Osteoblast (primary cell): ENCODE measurements around the gene DUXB. TPM values are rescaled to one million over a fixed set of nuclear protein-coding genes. Genes with fewer than 3 reads are reported as not detected.

ENCODE experiments used
- DNase-seq: peaks from one replicate; pipeline ENCODE4 v3.0.0; 2011; ENCODE audit warnings: low spot score, mixed read lengths; ENCODE audit not compliant: insufficient read length; ENCODE audit errors: missing footprints
- H2AFZ ChIP-seq: 2 replicates; pipeline ENCODE4 v1.6.0; 2011; ENCODE audit warnings: mild to moderate bottlenecking, low read length
- H3K27ac ChIP-seq: 2 replicates; pipeline ENCODE4 v1.5.1; 2011; ENCODE audit warnings: mild to moderate bottlenecking, low read depth, low read length, moderate library complexity
- H3K27me3 ChIP-seq: 2 replicates; pipeline ENCODE4 v1.6.0; 2012; ENCODE audit warnings: mild to moderate bottlenecking, control low read depth, inconsistent platforms, low read length, moderate library complexity; ENCODE audit not compliant: insufficient read depth
- H3K36me3 ChIP-seq: 2 replicates; pipeline ENCODE4 v1.5.1; 2011; ENCODE audit warnings: mild to moderate bottlenecking, low read length, control low read depth, moderate library complexity; ENCODE audit not compliant: insufficient read depth
- H3K4me1 ChIP-seq: 2 replicates; pipeline ENCODE4 v1.5.1; 2011; ENCODE audit warnings: mild to moderate bottlenecking, low read length, control low read depth, moderate library complexity; ENCODE audit not compliant: insufficient read depth
- H3K4me2 ChIP-seq: 2 replicates; pipeline ENCODE4 v1.6.0; 2011; ENCODE audit warnings: mild to moderate bottlenecking, low read length; ENCODE audit not compliant: insufficient read depth
- H3K4me3 ChIP-seq: fragments of 200-600 bp; sonication (generic); 3 replicates; pipeline ENCODE4 v1.5.1; 2012; ENCODE audit warnings: mild to moderate bottlenecking, low read length, inconsistent platforms; ENCODE audit not compliant: insufficient read depth
- H3K79me2 ChIP-seq: 2 replicates; pipeline ENCODE4 v1.6.0; 2012; ENCODE audit warnings: mild to moderate bottlenecking, low read length, control low read depth, inconsistent platforms; ENCODE audit not compliant: insufficient read depth
- H3K9me3 ChIP-seq: 2 replicates; pipeline ENCODE4 v1.5.1; 2011; ENCODE audit warnings: low read depth, low read length, control low read depth
- H4K20me1 ChIP-seq: 2 replicates; pipeline ENCODE4 v1.6.0; 2012; ENCODE audit warnings: mild to moderate bottlenecking, low read length, control low read depth; ENCODE audit not compliant: insufficient read depth
- total RNA-seq: library from RNA; depleted of rRNA; stranded (reverse); fragments of >200 nt; gene quantifications from 2 replicates; pipeline ENCODE4 v1.2.3, GENCODE V29; 2012
- TF ChIP-seq, protein P1 (sequence below): IDR thresholded peaks from 2 replicates; pipeline ENCODE4 v1.5.1; 2011; ENCODE audit warnings: mild to moderate bottlenecking, low read depth, low read length, moderate library complexity; ENCODE audit errors: extremely low read depth

The DUXB gene
- total RNA-seq, 1 donor, result not detected

DNA sequence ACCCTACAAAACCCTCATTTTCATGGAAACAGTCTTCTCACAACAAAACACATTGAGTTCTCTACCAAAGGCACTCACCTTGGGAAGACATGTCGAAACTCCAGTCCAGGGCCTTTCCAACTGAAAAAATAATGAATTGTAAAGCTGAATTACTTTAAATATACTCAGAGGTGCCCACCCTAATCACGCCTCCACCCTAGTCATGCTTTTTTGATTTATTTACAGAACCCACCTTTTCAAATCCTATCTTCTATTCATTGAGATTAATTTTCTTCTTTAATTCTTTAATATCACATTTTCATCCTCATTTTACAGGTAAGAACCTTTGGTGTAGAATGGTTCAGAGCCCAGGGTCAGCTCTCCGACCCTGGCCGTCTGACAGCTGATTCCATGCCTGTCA, 24.4 kb downstream of the DUXB start, which contains the start of gene CPHXL2:
Gene CPHXL2 (minus strand): TSS at position 101 of the 400 bp plus-strand sequence. CDS start 10 bp downstream, at position 91.
- Histone ChIP-seq H3K4me2 (no peak within 1 kb of the TSS), H3K79me2 (no peaks in the 10 kb centered on the region), H2AFZ (no peak within 1 kb of the TSS), H3K36me3 (no peaks in the 10 kb centered on the region), H3K4me3 (no peak within 1 kb of the TSS), H3K9me3 (no peaks in the 10 kb centered on the region), H3K27me3 (no peaks in the 10 kb centered on the region), H4K20me1 (no peaks in the 10 kb centered on the region), H3K4me1 (no peaks in the 10 kb centered on the region), H3K27ac (no peak within 1 kb of the TSS)
- no peak for DNase-seq
- TF ChIP-seq, protein P1, sequence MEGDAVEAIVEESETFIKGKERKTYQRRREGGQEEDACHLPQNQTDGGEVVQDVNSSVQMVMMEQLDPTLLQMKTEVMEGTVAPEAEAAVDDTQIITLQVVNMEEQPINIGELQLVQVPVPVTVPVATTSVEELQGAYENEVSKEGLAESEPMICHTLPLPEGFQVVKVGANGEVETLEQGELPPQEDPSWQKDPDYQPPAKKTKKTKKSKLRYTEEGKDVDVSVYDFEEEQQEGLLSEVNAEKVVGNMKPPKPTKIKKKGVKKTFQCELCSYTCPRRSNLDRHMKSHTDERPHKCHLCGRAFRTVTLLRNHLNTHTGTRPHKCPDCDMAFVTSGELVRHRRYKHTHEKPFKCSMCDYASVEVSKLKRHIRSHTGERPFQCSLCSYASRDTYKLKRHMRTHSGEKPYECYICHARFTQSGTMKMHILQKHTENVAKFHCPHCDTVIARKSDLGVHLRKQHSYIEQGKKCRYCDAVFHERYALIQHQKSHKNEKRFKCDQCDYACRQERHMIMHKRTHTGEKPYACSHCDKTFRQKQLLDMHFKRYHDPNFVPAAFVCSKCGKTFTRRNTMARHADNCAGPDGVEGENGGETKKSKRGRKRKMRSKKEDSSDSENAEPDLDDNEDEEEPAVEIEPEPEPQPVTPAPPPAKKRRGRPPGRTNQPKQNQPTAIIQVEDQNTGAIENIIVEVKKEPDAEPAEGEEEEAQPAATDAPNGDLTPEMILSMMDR, result no peak

DNA sequence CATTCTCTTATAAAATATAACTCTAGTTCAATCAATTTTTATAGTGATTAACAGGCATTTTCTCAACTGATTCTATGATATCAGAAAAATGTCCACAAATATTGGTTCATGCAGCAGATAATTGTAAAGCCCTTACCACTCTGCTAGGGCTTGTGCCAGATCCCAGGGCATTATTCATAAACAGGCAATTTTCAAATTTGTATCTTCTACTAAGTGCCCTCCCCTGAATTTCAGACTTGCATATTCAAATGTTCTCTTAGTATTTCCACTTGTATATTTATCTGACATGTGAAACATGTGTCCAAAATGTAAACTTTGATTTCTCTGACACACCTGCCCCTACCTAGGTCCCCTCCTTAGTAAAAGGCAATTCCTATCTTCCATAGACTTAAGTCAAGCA, 33.8 kb downstream of the DUXB start:
- Histone ChIP-seq H3K9me3 (no peaks in the 10 kb centered on the region), H4K20me1 (no peaks in the 10 kb centered on the region), H3K4me3 (no peak overlapping the region), H3K4me1 (no peaks in the 10 kb centered on the region), H3K4me2 (no peak overlapping the region), H3K27me3 (no peaks in the 10 kb centered on the region), H2AFZ (no peak overlapping the region), H3K36me3 (no peaks in the 10 kb centered on the region), H3K27ac (no peak overlapping the region), H3K79me2 (no peaks in the 10 kb centered on the region)
- DNase-seq, result no peak
- TF ChIP-seq, protein P1, result no peak

DNA sequence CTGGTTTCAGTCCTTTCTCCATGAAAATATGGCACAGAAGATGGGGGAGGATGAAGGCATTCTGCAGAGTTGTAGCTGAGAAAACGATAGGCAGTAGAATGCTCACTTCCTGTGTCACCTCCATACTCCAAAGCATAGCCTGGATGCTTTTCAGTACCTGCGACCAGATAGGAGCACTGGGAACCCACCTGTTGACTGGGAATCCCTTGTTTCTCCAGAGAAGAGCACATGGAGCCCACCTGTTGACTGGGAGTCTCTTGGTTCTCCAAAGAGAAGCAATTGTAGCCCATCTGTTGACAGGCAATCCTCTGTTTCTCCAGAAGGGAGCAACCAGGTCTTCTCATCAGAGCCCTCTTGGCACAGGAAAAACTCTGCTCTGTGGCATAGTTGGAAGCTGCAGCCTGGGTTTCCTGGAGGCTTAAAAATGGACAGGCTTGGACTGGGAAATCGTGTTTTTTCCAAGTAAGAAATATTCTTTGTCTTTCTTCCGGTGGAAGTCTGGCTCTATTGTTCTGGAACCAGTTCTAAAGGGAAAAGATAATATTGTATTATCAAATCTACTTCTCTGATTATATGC, 40.4 kb downstream of the DUXB start:
- Histone ChIP-seq H4K20me1 (peaks cover 19% of the 10 kb centered on the region), H3K27me3 (no peaks in the 10 kb centered on the region), H3K27ac (no peak overlapping the region), H3K9me3 (no peaks in the 10 kb centered on the region), H3K36me3 (peaks cover 30% of the 10 kb centered on the region), H3K4me3 (no peak overlapping the region), H3K79me2 (peaks cover 20% of the 10 kb centered on the region), H3K4me2 (no peak overlapping the region), H2AFZ (no peak overlapping the region), H3K4me1 (no peaks in the 10 kb centered on the region)
- TF ChIP-seq, protein P1, result no peak
- no peak for DNase-seq

DNA sequence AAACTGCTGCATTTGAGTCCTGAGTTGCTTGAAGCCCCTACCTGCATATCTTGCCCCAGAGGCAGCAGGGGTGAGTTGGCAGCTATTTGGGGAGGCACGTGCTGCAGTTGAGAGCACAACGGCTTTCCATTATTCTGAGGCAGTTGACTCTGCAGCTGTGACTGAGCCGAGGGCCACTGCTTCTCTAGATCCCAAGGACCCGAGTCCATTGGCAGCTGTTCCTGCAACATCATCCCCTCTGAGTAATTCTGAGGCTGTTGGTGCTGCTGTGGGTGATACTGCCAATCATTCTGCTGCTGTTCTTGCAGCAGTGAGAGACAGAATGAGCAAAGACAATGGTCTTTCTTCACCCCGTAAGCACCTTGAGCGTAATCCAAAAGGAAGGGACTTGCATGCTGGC, 40.9 kb downstream of the DUXB start:
- H3K79me2 ChIP-seq, result peaks cover 24% of the 10 kb centered on the region
- no peak overlapping the region for H3K27ac ChIP-seq
- no peaks in the 10 kb centered on the region for H3K9me3 ChIP-seq
- no peak overlapping the region for H2AFZ ChIP-seq
- no peaks in the 10 kb centered on the region for H3K4me1 ChIP-seq
- peaks cover 23% of the 10 kb centered on the region for H4K20me1 ChIP-seq
- TF ChIP-seq, protein P1, result no peak
- H3K27me3 ChIP-seq, result no peaks in the 10 kb centered on the region
- peaks cover 35% of the 10 kb centered on the region for H3K36me3 ChIP-seq
- no peak overlapping the region for H3K4me2 ChIP-seq
- DNase-seq, result no peak
- no peak overlapping the region for H3K4me3 ChIP-seq
